NCI-H1417 (cell line): ENCODE data around the gene FAM124A.

Experiments
- DNase-seq, 3 experiments: peaks; one replicate each; lab custom pipeline; 2025; lab: John Stamatoyannopoulos, UW

The FAM124A gene

GRCh38 chr13:51305271-51305967 is 83.2 kb downstream of the FAM124A start:
- DNase-seq = no peak

GRCh38 chr13:51308781-51309180 is 86.6 kb downstream of the FAM124A start:
- DNase-seq = no peak

GRCh38 chr13:51311231-51311630 is 89.0 kb downstream of the FAM124A start:
- DNase-seq = no peak

- DNase-seq = no peak
These were observed 89.8 kb downstream of the FAM124A start for GRCh38 chr13:51311957-51312520.

- DNase-seq = no peak
These were observed 91.4 kb downstream of the FAM124A start for GRCh38 chr13:51313619-51314018.

GRCh38 chr13:51317262-51317661 is 95.1 kb downstream of the FAM124A start:
- no peak for DNase-seq

- no peak for DNase-seq
These were observed 95.8 kb downstream of the FAM124A start for GRCh38 chr13:51318015-51318414.

GRCh38 chr13:51318876-51319275 is 96.7 kb downstream of the FAM124A start:
- no peak for DNase-seq

GRCh38 chr13:51321836-51322235 is 99.6 kb downstream of the FAM124A start:
- no peak for DNase-seq

GRCh38 chr13:51322826-51323225 is 100.6 kb downstream of the FAM124A start:
- no peak for DNase-seq

GRCh38 chr13:51323824-51324511 is 101.8 kb downstream of the FAM124A start:
- peak in 2 of 3 experiments; percentile 24 to 69 for DNase-seq

- DNase-seq = no peak
These were observed 102.7 kb downstream of the FAM124A start for GRCh38 chr13:51324714-51325420.

- DNase-seq = no peak
These were observed 103.6 kb downstream of the FAM124A start for GRCh38 chr13:51325837-51326236.

GRCh38 chr13:51326777-51327176 is 104.6 kb downstream of the FAM124A start:
- no peak for DNase-seq

GRCh38 chr13:51327961-51328360 is 105.8 kb downstream of the FAM124A start:
- no peak for DNase-seq

GRCh38 chr13:51328488-51328887 is 106.3 kb downstream of the FAM124A start:
- no peak for DNase-seq

GRCh38 chr13:51329606-51330005 is 107.4 kb downstream of the FAM124A start:
- no peak for DNase-seq

GRCh38 chr13:51330791-51331190 is 108.6 kb downstream of the FAM124A start:
- DNase-seq = no peak

GRCh38 chr13:51331354-51331861 is 109.2 kb downstream of the FAM124A start:
- DNase-seq = no peak

GRCh38 chr13:51332566-51333361 is 110.6 kb downstream of the FAM124A start:
- no peak for DNase-seq

- DNase-seq = no peak
These were observed 111.2 kb downstream of the FAM124A start for GRCh38 chr13:51333421-51333820.

- DNase-seq = no peak
These were observed 111.6 kb downstream of the FAM124A start for GRCh38 chr13:51333826-51334225.
